IMR-90 (cell line): Measurements from ENCODE around the gene PCID2. TPM values are rescaled to one million over a fixed set of nuclear protein-coding genes. Genes with fewer than 3 reads are reported as not detected.

Experiments used
- ATAC-seq: fragments of 200-7000 bp; cut with Tn5 transposase; 2 replicates; pipeline ENCODE4 v1.9.1; 2020; ENCODE audit warnings: low read depth, mild to moderate bottlenecking, moderate library complexity
- BruUV-seq: library from RNA; stranded (reverse); fragments of 400-500 nt; replicated peaks from 2 replicates; lab custom pipeline; 2021; lab: Mats Ljungman, UMichigan
- CTCF ChIA-PET: fragments of 300-600 bp; formaldehyde crosslinking; extraction: SDS; loops from one replicate; lab custom pipeline; 2021; ENCODE audit warnings: antibody characterized with exemption; lab: Yijun Ruan, JAX
- POLR2A ChIA-PET: fragments of 300-600 bp; sonication (Branson Sonifier 250); formaldehyde crosslinking; loops from one replicate; lab custom pipeline; 2022; ENCODE audit warnings: antibody characterized with exemption; ENCODE audit not compliant: unreplicated experiment; lab: Charles Lee
- DNase-seq: peaks from one replicate; pipeline ENCODE4 v3.0.0; 2013
- H2AFZ ChIP-seq: replicated peaks from 2 replicates; pipeline ENCODE3; 2013; ENCODE audit warnings: low read length, mild to moderate bottlenecking; ENCODE audit not compliant: poor library complexity
- H2AK5ac ChIP-seq: 2 replicates; pipeline ENCODE4 v1.6.1; 2013; ENCODE audit warnings: low read depth, low read length, inconsistent platforms
- H2AK9ac ChIP-seq: replicated peaks from 2 replicates; pipeline ENCODE3; 2013; ENCODE audit warnings: mild to moderate bottlenecking, low read depth, low read length, moderate library complexity; ENCODE audit not compliant: poor library complexity
- H2BK120ac ChIP-seq: 2 replicates; pipeline ENCODE4 v1.6.1; 2013; ENCODE audit warnings: low read depth, low read length, inconsistent platforms
- H2BK15ac ChIP-seq: 3 replicates; pipeline ENCODE4 v1.6.1; 2013; ENCODE audit warnings: low read depth, low read length, inconsistent platforms
- H2BK20ac ChIP-seq: 2 replicates; pipeline ENCODE4 v1.6.1; 2013; ENCODE audit warnings: low read depth, mild to moderate bottlenecking, inconsistent platforms, low read length, moderate library complexity
- H2BK5ac ChIP-seq: 2 replicates; pipeline ENCODE4 v1.6.1; 2013; ENCODE audit warnings: mild to moderate bottlenecking, low read depth, low read length, inconsistent platforms; ENCODE audit not compliant: poor library complexity, severe bottlenecking
- H3K14ac ChIP-seq: replicated peaks from 2 replicates; pipeline ENCODE4 v1.6.1; 2013; ENCODE audit warnings: low read depth, low read length, inconsistent platforms
- H3K18ac ChIP-seq: 2 replicates; pipeline ENCODE4 v1.6.1; 2013; ENCODE audit warnings: low read depth, low read length, control low read depth
- H3K23ac ChIP-seq: 2 replicates; pipeline ENCODE4 v1.6.1; 2013; ENCODE audit warnings: low read depth, low read length, inconsistent platforms
- H3K27ac ChIP-seq: 2 replicates; pipeline ENCODE4 v1.5.1; 2013; ENCODE audit warnings: mild to moderate bottlenecking, control low read depth, low read length; ENCODE audit not compliant: insufficient read depth
- H3K27me3 ChIP-seq: 2 replicates; pipeline ENCODE4 v1.6.1; 2013; ENCODE audit warnings: low read length; ENCODE audit not compliant: control insufficient read depth, insufficient read depth
- H3K36me3 ChIP-seq: 2 replicates; pipeline ENCODE4 v1.6.1; 2013; ENCODE audit warnings: low read length, mixed read lengths; ENCODE audit not compliant: control insufficient read depth, insufficient read depth
- H3K4ac ChIP-seq: 2 replicates; pipeline ENCODE4 v1.6.1; 2013; ENCODE audit warnings: low read depth, low read length, inconsistent platforms
- H3K4me1 ChIP-seq: 2 replicates; pipeline ENCODE4 v1.6.1; 2013; ENCODE audit warnings: low read length, mixed read lengths; ENCODE audit not compliant: control insufficient read depth, insufficient read depth
- H3K4me2 ChIP-seq: 2 replicates; pipeline ENCODE4 v1.6.1; 2013; ENCODE audit warnings: low read depth, mild to moderate bottlenecking, control low read depth, low read length, moderate library complexity
- H3K4me3 ChIP-seq: 2 replicates; pipeline ENCODE4 v1.5.1; 2013; ENCODE audit warnings: low read depth, mild to moderate bottlenecking, control low read depth, low read length, moderate library complexity; ENCODE audit not compliant: insufficient read depth
- H3K56ac ChIP-seq: 2 replicates; pipeline ENCODE4 v1.6.1; 2013; ENCODE audit warnings: low read length, inconsistent platforms; ENCODE audit not compliant: insufficient read depth; ENCODE audit errors: extremely low read depth
- H3K79me1 ChIP-seq, 2 experiments: 2 replicates each; pipeline ENCODE4 v1.6.1; 2013; ENCODE audit warnings: low read length in 2 of 2, inconsistent platforms in 1 of 2, low read depth in 1 of 2
- H3K9ac ChIP-seq: 2 replicates; pipeline ENCODE4 v1.6.1; 2013; ENCODE audit warnings: low read depth, low read length, control low read depth
- H3K9me1 ChIP-seq: 2 replicates; pipeline ENCODE4 v1.6.1; 2013; ENCODE audit warnings: low read length, inconsistent platforms; ENCODE audit not compliant: insufficient read depth
- H3K9me3 ChIP-seq: 2 replicates; pipeline ENCODE4 v1.6.1; 2013; ENCODE audit warnings: low read length; ENCODE audit not compliant: control insufficient read depth, insufficient read depth
- H4K20me1 ChIP-seq: 2 replicates; pipeline ENCODE4 v1.6.1; 2013; ENCODE audit warnings: low read length, inconsistent platforms; ENCODE audit not compliant: insufficient read depth
- H4K5ac ChIP-seq: 2 replicates; pipeline ENCODE4 v1.6.1; 2013; ENCODE audit warnings: mild to moderate bottlenecking, low read depth, low read length, control low read depth
- H4K8ac ChIP-seq, 2 experiments: 2 replicates each; pipeline ENCODE4 v1.6.1; 2013; ENCODE audit warnings: low read depth in 2 of 2, low read length in 2 of 2, control low read depth in 1 of 2, inconsistent platforms in 1 of 2
- H4K91ac ChIP-seq: 2 replicates; pipeline ENCODE4 v1.6.1; 2013; ENCODE audit warnings: low read depth, low read length, inconsistent platforms; ENCODE audit not compliant: insufficient read depth
- BHLHE40 ChIP-seq: fragments of 150-350 bp; IDR thresholded peaks from 2 replicates; pipeline ENCODE4 v1.6.1; 2016; ENCODE audit warnings: mild to moderate bottlenecking, low read depth, low read length
- CEBPB ChIP-seq: IDR thresholded peaks from 2 replicates; pipeline ENCODE4 v1.6.1; 2012; ENCODE audit warnings: low read depth, low read length, improper control_type of control experiment
- CHD1 ChIP-seq: IDR thresholded peaks from 2 replicates; pipeline ENCODE4 v1.6.1; 2012; ENCODE audit warnings: low read depth, low read length, improper control_type of control experiment
- FOS ChIP-seq: fragments of 150-350 bp; IDR thresholded peaks from 2 replicates; pipeline ENCODE4 v1.6.1; 2016; ENCODE audit warnings: low read depth, low read length
- MAFK ChIP-seq: IDR thresholded peaks from 2 replicates; pipeline ENCODE4 v1.6.1; 2012; ENCODE audit warnings: low read depth, low read length, improper control_type of control experiment
- MAZ ChIP-seq: IDR thresholded peaks from 2 replicates; pipeline ENCODE4 v1.6.1; 2012; ENCODE audit warnings: low read depth, mild to moderate bottlenecking, low read length, improper control_type of control experiment, moderate library complexity, borderline replicate concordance
- MXI1 ChIP-seq: IDR thresholded peaks from 2 replicates; pipeline ENCODE4 v1.6.1; 2012; ENCODE audit warnings: low read depth, mild to moderate bottlenecking, low read length, moderate library complexity, borderline replicate concordance
- NFE2L2 ChIP-seq: fragments of 150-350 bp; IDR thresholded peaks from 2 replicates; pipeline ENCODE4 v1.6.1; 2016; ENCODE audit warnings: low read depth, mild to moderate bottlenecking, low read length
- POLR2A ChIP-seq: IDR thresholded peaks from 2 replicates; pipeline ENCODE4 v1.6.1; 2012; ENCODE audit warnings: mild to moderate bottlenecking, low read depth, low read length
- RCOR1 ChIP-seq: IDR thresholded peaks from 2 replicates; pipeline ENCODE4 v1.6.1; 2012; ENCODE audit warnings: mild to moderate bottlenecking, low read length, improper control_type of control experiment; ENCODE audit not compliant: insufficient replicate concordance
- RFX5 ChIP-seq: IDR thresholded peaks from 2 replicates; pipeline ENCODE4 v1.8.0; 2012; ENCODE audit warnings: low read depth, mild to moderate bottlenecking, low read length, moderate library complexity
- SMC3 ChIP-seq: fragments of 150-350 bp; IDR thresholded peaks from 2 replicates; pipeline ENCODE4 v1.6.1; 2016; ENCODE audit warnings: low read depth, mild to moderate bottlenecking, antibody characterized with exemption, low read length, moderate library complexity
- WGBS, 2 experiments: methylation state at CpG; one replicate each; pipeline versions ENCODE4 v1.1.5 to v1.1.7; 2013; ENCODE audit warnings: missing lambda C conversion rate in 2 of 2; ENCODE audit not compliant: insufficient read length in 1 of 2; ENCODE audit errors: extremely low coverage in 2 of 2; 5-methylcytosine and 5-hydroxymethylcytosine counted together
- dilution Hi-C: fragments of 300-500 bp; cut with HindIII; formaldehyde crosslinking; loops from one replicate; pipeline ENCODE4 v1.14.3; 2018; ENCODE audit warnings: low sequenced_read_pairs; ENCODE audit not compliant: unreplicated experiment
- in situ Hi-C: fragments of 300-500 bp; cut with MboI; formaldehyde crosslinking; loops from 3 replicates; pipeline ENCODE4 v1.14.3; 2019; ENCODE audit warnings: low sequenced_read_pairs, inconsistent platforms, mixed read lengths
- intact Hi-C: fragments of 100-400 bp; cut with micrococcal nuclease; formaldehyde crosslinking; loops from 2 replicates; pipeline ENCODE4 v1.10.0; 2022
- polyA plus RNA-seq, 3 experiments: library from polyadenylated mRNA; depleted of rRNA; stranded (reverse); fragments of >200 nt; gene quantifications; 2 replicates each; pipeline ENCODE4 v1.2.3, GENCODE V29; 2012; ENCODE audit warnings: low replicate concordance in 1 of 3
- total RNA-seq: library from RNA; depleted of rRNA; stranded (reverse); fragments of >200 nt; gene quantifications from 2 replicates; pipeline ENCODE4 v1.2.3, GENCODE V29; 2012
- TF ChIP-seq, protein P1 (sequence below): fragments of 150-350 bp; IDR thresholded peaks from 2 replicates; pipeline ENCODE4 v1.6.1; 2016; ENCODE audit warnings: low read depth, mild to moderate bottlenecking, low read length, moderate library complexity, borderline replicate concordance
- TF ChIP-seq, protein P2 (sequence below): fragments of 150-350 bp; IDR thresholded peaks from 2 replicates; pipeline ENCODE4 v1.6.1; 2017; ENCODE audit warnings: mild to moderate bottlenecking, antibody characterized with exemption, low read length, low read depth
- TF ChIP-seq, protein P3 (sequence below): conservative IDR thresholded peaks from 2 replicates; pipeline ENCODE4 v1.5.1; 2012; ENCODE audit warnings: mild to moderate bottlenecking, low read depth, low read length, improper control_type of control experiment

Gene PCID2
- total and polyA plus RNA-seq, 2 of the 4 experiments (the other 2 are of a cell fraction) = 83.5 to 90.9 TPM

DNA sequence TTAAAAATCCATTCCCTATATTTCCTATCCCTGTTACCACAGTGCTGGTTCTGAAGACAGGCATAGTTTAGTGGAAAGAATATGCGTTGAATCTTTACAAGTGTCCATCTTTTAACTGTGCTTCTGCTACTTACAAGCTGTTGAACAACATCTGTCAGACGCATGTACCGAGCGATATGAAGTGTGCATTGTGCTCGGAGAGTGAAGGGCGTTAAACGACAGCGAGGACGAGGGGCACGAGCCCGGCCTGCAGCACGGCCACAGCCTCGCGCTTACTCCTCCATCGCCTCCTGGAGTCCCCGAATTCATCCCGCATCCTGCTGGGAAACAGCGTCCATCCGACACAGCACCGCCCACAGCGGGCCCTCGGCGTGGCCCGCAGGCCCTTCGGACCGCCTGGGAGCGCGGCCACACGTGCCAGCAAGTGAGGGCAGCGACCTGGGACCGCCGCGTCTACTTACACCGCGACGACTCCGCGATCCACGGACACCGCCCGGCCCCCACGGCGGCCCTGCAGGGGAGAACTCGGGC, 514 bp downstream of the PCID2 start:
- in situ Hi-C loops (no loop called here), intact Hi-C loops (loop anchor here (2.0 kb wide), 1 partner anchor 29 kb away; no protein-coding TSS in a partner anchor), dilution Hi-C loops (no loop called here)
- H3K9me1 ChIP-seq = peaks cover 27% of the 10 kb centered on the region
- peak overlapping the region; percentile 72 for H2BK120ac ChIP-seq
- H3K4me1 ChIP-seq = peaks cover 22% of the 10 kb centered on the region
- H3K4me3 ChIP-seq = peak overlapping the region; percentile 96
- H3K27ac ChIP-seq = peak overlapping the region; percentile 88
- POLR2A ChIA-PET = interaction anchor here (0.9 kb wide), 1 partner anchor 29 kb away, joined by 3 read pairs; no protein-coding TSS in a partner anchor
- peak overlapping the region; percentile 98 for H2AK9ac ChIP-seq
- peak overlapping the region; percentile 27 to 68; a peak in 3 of 4 replicates for H4K8ac ChIP-seq
- 0% methylated on average over 26 of the region's 44 CpGs; no CpG with 5 or more reads in 1 of the 2 experiments for WGBS, 2 experiments
- peak overlapping the region; percentile 45 for H2AK5ac ChIP-seq
- ATAC-seq = peak; percentile 35
- H3K23ac ChIP-seq = peak overlapping the region; percentile 88
- H3K36me3 ChIP-seq = peaks cover 10% of the 10 kb centered on the region
- peak overlapping the region; percentile 51 for H3K56ac ChIP-seq
- CTCF ChIA-PET = interaction anchor here (0.7 kb wide), 1 partner anchor 123 kb away, joined by 3 read pairs; no protein-coding TSS in a partner anchor
- peaks cover 22 to 55% of the 10 kb centered on the region in 2 experiments for H3K79me1 ChIP-seq
- peak overlapping the region; percentile 92 for H3K9ac ChIP-seq
- H3K27me3 ChIP-seq = no peaks in the 10 kb centered on the region
- no peaks in the 10 kb centered on the region for H3K9me3 ChIP-seq
- H3K18ac ChIP-seq = peak overlapping the region; percentile 87
- H3K4ac ChIP-seq = peak overlapping the region; percentile 79
- H3K4me2 ChIP-seq = peak overlapping the region; percentile 100
- no peak overlapping the region; the same call in 2 of the 3 replicates for H2BK15ac ChIP-seq
- peak overlapping the region; percentile 53 for H3K14ac ChIP-seq
- peak; percentile 59 for DNase-seq
- peak overlapping the region; percentile 98 for H4K5ac ChIP-seq
- peak overlapping the region; percentile 83 for H2BK5ac ChIP-seq
- peak overlapping the region; percentile 27; the same call in 1 of the 2 replicates for H2BK20ac ChIP-seq
- H4K91ac ChIP-seq = peak overlapping the region; percentile 84
- H4K20me1 ChIP-seq = peaks cover 44% of the 10 kb centered on the region
- H2AFZ ChIP-seq = peak overlapping the region; percentile 88
- no TSS peak for BruUV-seq
- no peak for TF ChIP-seq CEBPB
- no peak for TF ChIP-seq RCOR1
- TF ChIP-seq, protein P1, sequence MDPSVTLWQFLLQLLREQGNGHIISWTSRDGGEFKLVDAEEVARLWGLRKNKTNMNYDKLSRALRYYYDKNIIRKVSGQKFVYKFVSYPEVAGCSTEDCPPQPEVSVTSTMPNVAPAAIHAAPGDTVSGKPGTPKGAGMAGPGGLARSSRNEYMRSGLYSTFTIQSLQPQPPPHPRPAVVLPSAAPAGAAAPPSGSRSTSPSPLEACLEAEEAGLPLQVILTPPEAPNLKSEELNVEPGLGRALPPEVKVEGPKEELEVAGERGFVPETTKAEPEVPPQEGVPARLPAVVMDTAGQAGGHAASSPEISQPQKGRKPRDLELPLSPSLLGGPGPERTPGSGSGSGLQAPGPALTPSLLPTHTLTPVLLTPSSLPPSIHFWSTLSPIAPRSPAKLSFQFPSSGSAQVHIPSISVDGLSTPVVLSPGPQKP = no peak
- no peak for TF ChIP-seq SMC3
- no peak for TF ChIP-seq FOS
- TF ChIP-seq NFE2L2 = no peak
- no peak for TF ChIP-seq CHD1
- TF ChIP-seq RFX5 = no peak
- TF ChIP-seq MAZ = no peak
- TF ChIP-seq, protein P2, sequence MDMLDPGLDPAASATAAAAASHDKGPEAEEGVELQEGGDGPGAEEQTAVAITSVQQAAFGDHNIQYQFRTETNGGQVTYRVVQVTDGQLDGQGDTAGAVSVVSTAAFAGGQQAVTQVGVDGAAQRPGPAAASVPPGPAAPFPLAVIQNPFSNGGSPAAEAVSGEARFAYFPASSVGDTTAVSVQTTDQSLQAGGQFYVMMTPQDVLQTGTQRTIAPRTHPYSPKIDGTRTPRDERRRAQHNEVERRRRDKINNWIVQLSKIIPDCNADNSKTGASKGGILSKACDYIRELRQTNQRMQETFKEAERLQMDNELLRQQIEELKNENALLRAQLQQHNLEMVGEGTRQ = no peak
- TF ChIP-seq MXI1 = peak; percentile 84
- peak; percentile 81 for TF ChIP-seq BHLHE40
- no peak for TF ChIP-seq POLR2A
- TF ChIP-seq MAFK = no peak
- TF ChIP-seq, protein P3, sequence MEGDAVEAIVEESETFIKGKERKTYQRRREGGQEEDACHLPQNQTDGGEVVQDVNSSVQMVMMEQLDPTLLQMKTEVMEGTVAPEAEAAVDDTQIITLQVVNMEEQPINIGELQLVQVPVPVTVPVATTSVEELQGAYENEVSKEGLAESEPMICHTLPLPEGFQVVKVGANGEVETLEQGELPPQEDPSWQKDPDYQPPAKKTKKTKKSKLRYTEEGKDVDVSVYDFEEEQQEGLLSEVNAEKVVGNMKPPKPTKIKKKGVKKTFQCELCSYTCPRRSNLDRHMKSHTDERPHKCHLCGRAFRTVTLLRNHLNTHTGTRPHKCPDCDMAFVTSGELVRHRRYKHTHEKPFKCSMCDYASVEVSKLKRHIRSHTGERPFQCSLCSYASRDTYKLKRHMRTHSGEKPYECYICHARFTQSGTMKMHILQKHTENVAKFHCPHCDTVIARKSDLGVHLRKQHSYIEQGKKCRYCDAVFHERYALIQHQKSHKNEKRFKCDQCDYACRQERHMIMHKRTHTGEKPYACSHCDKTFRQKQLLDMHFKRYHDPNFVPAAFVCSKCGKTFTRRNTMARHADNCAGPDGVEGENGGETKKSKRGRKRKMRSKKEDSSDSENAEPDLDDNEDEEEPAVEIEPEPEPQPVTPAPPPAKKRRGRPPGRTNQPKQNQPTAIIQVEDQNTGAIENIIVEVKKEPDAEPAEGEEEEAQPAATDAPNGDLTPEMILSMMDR = peak; percentile 6; the same call in 1 of the 2 replicates
